SK-N-SH (cell line): ENCODE measurements around the gene GNG12. TPM values are rescaled to one million over a fixed set of nuclear protein-coding genes. Genes with fewer than 3 reads are reported as not detected.

Experiments
- CTCF ChIA-PET: fragments of 300-600, 350-600 bp; formaldehyde crosslinking; extraction: SDS; loops from one replicate; lab custom pipeline; 2021; lab: Yijun Ruan, JAX
- POLR2A ChIA-PET: fragments of 350-600 bp; sonication (Branson Sonifier 250); formaldehyde crosslinking; extraction: SDS; loops from one replicate; lab custom pipeline; 2020; ENCODE audit warnings: antibody characterized with exemption, inconsistent platforms; lab: Yijun Ruan, JAX
- DNase-seq: peaks from one replicate; pipeline ENCODE4 v3.0.0; 2012
- H2AFZ ChIP-seq: fragments of 200-600 bp; sonication (generic); 2 replicates; pipeline ENCODE4 v1.8.1; 2016; ENCODE audit warnings: antibody characterized with exemption, mild to moderate bottlenecking, low read depth
- H3F3A ChIP-seq: fragments of 200-600 bp; sonication (generic); replicated peaks from 2 replicates; pipeline ENCODE3; 2016; ENCODE audit warnings: antibody characterized with exemption, mild to moderate bottlenecking; ENCODE audit not compliant: insufficient read depth
- H3K27ac ChIP-seq, 2 experiments: fragments of 200-500 bp in 1 of 2; fragments of 200-600 bp in 1 of 2; sonication (Bioruptor generic) in 1 of 2; sonication (generic), shearing (Covaris generic) in 1 of 2; 2 replicates each; pipeline versions ENCODE4 v1.5.1 to v1.6.1; 2014 to 2016; ENCODE audit warnings: low read depth in 2 of 2, inconsistent platforms in 1 of 2, low read length in 1 of 2, mild to moderate bottlenecking in 1 of 2, mixed read lengths in 1 of 2
- H3K27me3 ChIP-seq: fragments of 200-600 bp; sonication (generic), shearing (Covaris generic); 2 replicates; pipeline ENCODE4 v1.6.1; 2016; ENCODE audit warnings: mixed run types; ENCODE audit not compliant: insufficient read depth
- H3K36me3 ChIP-seq, 2 experiments: fragments of 200-500 bp in 1 of 2; fragments of 200-600 bp in 1 of 2; sonication (Bioruptor generic) in 1 of 2; sonication (generic) in 1 of 2; replicated peaks in 1 of 2; 2 replicates each; pipeline versions ENCODE3 to v1.5.1; 2014 to 2016; ENCODE audit warnings: low read length in 1 of 2, mild to moderate bottlenecking in 1 of 2; ENCODE audit not compliant: insufficient read depth in 2 of 2, control insufficient read depth in 1 of 2
- H3K4me1 ChIP-seq, 2 experiments: fragments of 200-500 bp in 1 of 2; fragments of 200-600 bp in 1 of 2; sonication (Bioruptor generic) in 1 of 2; sonication (generic), shearing (Covaris generic) in 1 of 2; 2 replicates each; pipeline versions ENCODE4 v1.5.1 to v1.6.1; 2014 to 2016; ENCODE audit warnings: low read depth in 1 of 2, low read length in 1 of 2, mixed run types in 1 of 2; ENCODE audit not compliant: insufficient read depth in 2 of 2, control insufficient read depth in 1 of 2
- H3K4me2 ChIP-seq: fragments of 200-600 bp; sonication (generic), shearing (Covaris generic); 2 replicates; pipeline ENCODE4 v1.6.1; 2017; ENCODE audit warnings: mixed run types
- H3K4me3 ChIP-seq, 2 experiments: fragments of 200-500 bp in 1 of 2; fragments of 200-600 bp in 1 of 2; sonication (Bioruptor generic) in 1 of 2; sonication (generic), shearing (Covaris generic) in 1 of 2; 2 replicates each; pipeline versions ENCODE4 v1.5.1 to v1.8.1; 2014 to 2016; ENCODE audit warnings: low read depth in 2 of 2, inconsistent platforms in 1 of 2, low read length in 1 of 2, mild to moderate bottlenecking in 1 of 2, mixed read lengths in 1 of 2, moderate library complexity in 1 of 2
- H3K79me2 ChIP-seq: fragments of 200-600 bp; sonication (generic); 2 replicates; pipeline ENCODE4 v1.8.1; 2017; ENCODE audit warnings: mild to moderate bottlenecking; ENCODE audit not compliant: insufficient read depth
- H3K9ac ChIP-seq: fragments of 200-600 bp; sonication (generic); 2 replicates; pipeline ENCODE4 v1.6.1; 2017; ENCODE audit warnings: mixed run types
- H3K9me2 ChIP-seq: fragments of 200-600 bp; sonication (generic); 2 replicates; pipeline ENCODE4 v1.6.1; 2017; ENCODE audit warnings: mixed run types
- H3K9me3 ChIP-seq: fragments of 200-600 bp; sonication (generic); 2 replicates; pipeline ENCODE4 v1.6.1; 2017; ENCODE audit warnings: mixed run types, mild to moderate bottlenecking, moderate library complexity
- H4K20me1 ChIP-seq: fragments of 200-600 bp; sonication (generic); 2 replicates; pipeline ENCODE4 v1.6.1; 2017; ENCODE audit warnings: mild to moderate bottlenecking, mixed run types; ENCODE audit not compliant: insufficient read depth
- CHD2 ChIP-seq: fragments of 150-350 bp; IDR thresholded peaks from 2 replicates; pipeline ENCODE4 v1.6.1; 2018; ENCODE audit warnings: low read length; ENCODE audit not compliant: partially characterized antibody
- EP300 ChIP-seq, 2 experiments: IDR thresholded peaks; 2 replicates each; pipeline versions ENCODE4 v1.4.0 to v1.6.1; 2012; ENCODE audit warnings: borderline replicate concordance in 1 of 2, low read depth in 1 of 2, low read length in 1 of 2
- FOXJ3 ChIP-seq: sonication (generic); formaldehyde crosslinking; IDR thresholded peaks from 2 replicates; pipeline ENCODE4 v1.5.1; 2020; ENCODE audit warnings: mild to moderate bottlenecking, missing genetic modification reagents
- JUND ChIP-seq: IDR thresholded peaks from 2 replicates; pipeline ENCODE4 v1.4.0; 2012
- POLR2AphosphoS5 ChIP-seq: IDR thresholded peaks from 2 replicates; pipeline ENCODE4 v1.6.1; 2012; ENCODE audit warnings: low read depth, low read length
- RCOR1 ChIP-seq: fragments of 150-350 bp; IDR thresholded peaks from 2 replicates; pipeline ENCODE4 v1.6.1; 2017; ENCODE audit warnings: antibody characterized with exemption, low read length
- SMC3 ChIP-seq: IDR thresholded peaks from 2 replicates; pipeline ENCODE4 v1.6.1; 2012; ENCODE audit warnings: low read depth, low read length, improper control_type of control experiment
- ZBTB33 ChIP-seq: IDR thresholded peaks from 2 replicates; pipeline ENCODE4 v1.4.0; 2012; ENCODE audit warnings: low read depth, borderline replicate concordance
- WGBS: methylation state at CpG from one replicate; pipeline ENCODE4 v1.1.6; 2017; ENCODE audit warnings: low lambda C conversion rate; 5-methylcytosine and 5-hydroxymethylcytosine counted together
- polyA plus RNA-seq, 3 experiments: library from polyadenylated mRNA; depleted of rRNA; stranded (reverse); fragments of >200 nt; gene quantifications; 2 replicates each; pipeline ENCODE4 v1.2.3, GENCODE V29; 2012
- TF ChIP-seq, protein P1 (sequence below): fragments of 150-350 bp; IDR thresholded peaks from 2 replicates; pipeline ENCODE4 v1.6.1; 2016; ENCODE audit warnings: mild to moderate bottlenecking, low read depth, low read length
- TF ChIP-seq, protein P2 (sequence below): IDR thresholded peaks from 2 replicates; pipeline ENCODE4 v1.4.0; 2012; ENCODE audit warnings: low read depth, borderline replicate concordance

The GNG12 gene
- polyA plus RNA-seq, 1 of the 3 experiments (the other 2 are of a cell fraction) = 41.2 TPM

- peaks cover 2 to 5% of the 10 kb centered on the region in 2 experiments for H3K36me3 ChIP-seq
- peaks cover 10 to 62% of the 10 kb centered on the region in 2 experiments for H3K4me1 ChIP-seq
- H3K79me2 ChIP-seq = peaks cover 92% of the 10 kb centered on the region
- peak overlapping the region; percentile 74 to 75 for H3K27ac ChIP-seq
- H3K9ac ChIP-seq = peak overlapping the region; percentile 17; the same call in 1 of the 2 replicates
- H3F3A ChIP-seq = peaks cover 32% of the 10 kb centered on the region
- no peaks in the 10 kb centered on the region for H3K9me2 ChIP-seq
- no peak for TF ChIP-seq FOXJ3 (CRISPR knock-in tag)
- TF ChIP-seq, protein P1, sequence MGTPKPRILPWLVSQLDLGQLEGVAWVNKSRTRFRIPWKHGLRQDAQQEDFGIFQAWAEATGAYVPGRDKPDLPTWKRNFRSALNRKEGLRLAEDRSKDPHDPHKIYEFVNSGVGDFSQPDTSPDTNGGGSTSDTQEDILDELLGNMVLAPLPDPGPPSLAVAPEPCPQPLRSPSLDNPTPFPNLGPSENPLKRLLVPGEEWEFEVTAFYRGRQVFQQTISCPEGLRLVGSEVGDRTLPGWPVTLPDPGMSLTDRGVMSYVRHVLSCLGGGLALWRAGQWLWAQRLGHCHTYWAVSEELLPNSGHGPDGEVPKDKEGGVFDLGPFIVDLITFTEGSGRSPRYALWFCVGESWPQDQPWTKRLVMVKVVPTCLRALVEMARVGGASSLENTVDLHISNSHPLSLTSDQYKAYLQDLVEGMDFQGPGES = no peak
- no peak for TF ChIP-seq ZBTB33
- TF ChIP-seq EP300 (IDR thresholded peaks at IDR 0.05; ENCODE audit: borderline replicate concordance in 1 of 2, low read depth in 1 of 2, low read length in 1 of 2) = no peak
- TF ChIP-seq RCOR1 = no peak
- TF ChIP-seq, protein P2, sequence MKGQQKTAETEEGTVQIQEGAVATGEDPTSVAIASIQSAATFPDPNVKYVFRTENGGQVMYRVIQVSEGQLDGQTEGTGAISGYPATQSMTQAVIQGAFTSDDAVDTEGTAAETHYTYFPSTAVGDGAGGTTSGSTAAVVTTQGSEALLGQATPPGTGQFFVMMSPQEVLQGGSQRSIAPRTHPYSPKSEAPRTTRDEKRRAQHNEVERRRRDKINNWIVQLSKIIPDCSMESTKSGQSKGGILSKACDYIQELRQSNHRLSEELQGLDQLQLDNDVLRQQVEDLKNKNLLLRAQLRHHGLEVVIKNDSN = no peak
- TF ChIP-seq JUND = no peak
- TF ChIP-seq POLR2AphosphoS5 = no peak
- no peaks in the 10 kb centered on the region for H4K20me1 ChIP-seq
- no peak for DNase-seq
- H3K4me2 ChIP-seq = peak overlapping the region; percentile 56
- ChIA-PET CTCF (interaction anchor here (0.9 to 13.2 kb wide), 3 partner anchors 11 to 212 kb away, joined by 3 to 284 read pairs (median 6); no protein-coding TSS in a partner anchor), POLR2A (no interaction called here)
- 77% methylated on average over 5 of the region's 5 CpGs for WGBS
- no peaks in the 10 kb centered on the region for H3K27me3 ChIP-seq
- H2AFZ ChIP-seq = no peak overlapping the region
- H3K9me3 ChIP-seq = no peaks in the 10 kb centered on the region
- H3K4me3 ChIP-seq = no peak overlapping the region
Observed at GRCh38 chr1:67749263-67749843, 83.9 kb downstream of the GNG12 start.

GRCh38 chr1:67748630-67749029 is 84.6 kb downstream of the GNG12 start:
- Histone ChIP-seq H3F3A (peaks cover 32% of the 10 kb centered on the region), H3K9me2 (no peaks in the 10 kb centered on the region), H2AFZ (no peak overlapping the region), H3K27ac (peak overlapping the region; percentile 74 to 75), H3K4me2 (peak overlapping the region; percentile 56), H3K4me3 (no peak overlapping the region), H3K9ac (no peak overlapping the region), H3K9me3 (no peaks in the 10 kb centered on the region)
- no peak for DNase-seq
- POLR2A ChIA-PET = no interaction called here
- TF ChIP-seq SMC3 (0 out of 2 replicates have a peak, but pooled peaks have one; percentile 2), POLR2AphosphoS5 (0 out of 2 replicates have a peak, but pooled peaks have one; percentile 21), CHD2 (no peak)
- TF ChIP-seq, all 33 proteins: peak for 2
- Histone ChIP-seq H3K36me3 (peaks cover 2 to 5% of the 10 kb centered on the region in 2 experiments), H3K4me1 (peaks cover 10 to 62% of the 10 kb centered on the region in 2 experiments), H3K79me2 (peaks cover 94% of the 10 kb centered on the region), H3K27me3 (no peaks in the 10 kb centered on the region), H4K20me1 (no peaks in the 10 kb centered on the region)
- 47% methylated on average over 2 of the region's 2 CpGs for WGBS
- CTCF ChIA-PET = no interaction called here
